Uterus (tissue), 2 donors: ENCODE data around the gene NT5C3B.

Experiments
- POLR2A ChIP-seq, 2 donors: fragments of 450-650 bp; IDR thresholded peaks; one replicate each; pipeline ENCODE4 v1.6.1; 2016; ENCODE audit warnings: antibody characterized with exemption in 2 of 2, mild to moderate bottlenecking in 1 of 2, moderate library complexity in 1 of 2
- TF ChIP-seq, protein P1 (sequence below), 4 experiments: fragments of 200-600 bp in 2 of 4; fragments of 450-650 bp in 2 of 4; sonication (generic) in 2 of 4; IDR thresholded peaks; one replicate each; pipeline ENCODE4 v1.5.1; 2016 to 2019; ENCODE audit warnings: antibody characterized with exemption in 4 of 4, mild to moderate bottlenecking in 2 of 4, moderate library complexity in 1 of 4

DNA sequence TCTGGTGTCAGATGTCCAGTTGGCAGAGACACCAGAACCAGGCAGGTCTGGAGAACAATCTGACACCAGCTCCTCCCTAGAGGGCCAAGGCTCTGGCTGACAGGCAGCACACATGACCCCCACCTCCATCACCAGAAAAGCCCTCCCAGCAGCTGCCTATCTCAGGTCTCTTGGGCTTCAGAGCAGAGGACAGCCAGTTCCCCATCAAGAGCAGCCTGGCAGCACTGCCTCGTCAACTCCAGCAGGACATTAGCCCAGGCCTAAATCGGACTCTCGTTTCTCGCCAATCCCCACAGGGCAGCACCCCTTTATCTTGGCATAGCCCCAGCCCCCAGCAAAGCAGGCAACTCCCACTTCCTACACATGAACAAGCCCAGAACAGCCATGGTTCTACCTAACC, 53.9 kb downstream of the NT5C3B start:
- TF ChIP-seq, protein P1, sequence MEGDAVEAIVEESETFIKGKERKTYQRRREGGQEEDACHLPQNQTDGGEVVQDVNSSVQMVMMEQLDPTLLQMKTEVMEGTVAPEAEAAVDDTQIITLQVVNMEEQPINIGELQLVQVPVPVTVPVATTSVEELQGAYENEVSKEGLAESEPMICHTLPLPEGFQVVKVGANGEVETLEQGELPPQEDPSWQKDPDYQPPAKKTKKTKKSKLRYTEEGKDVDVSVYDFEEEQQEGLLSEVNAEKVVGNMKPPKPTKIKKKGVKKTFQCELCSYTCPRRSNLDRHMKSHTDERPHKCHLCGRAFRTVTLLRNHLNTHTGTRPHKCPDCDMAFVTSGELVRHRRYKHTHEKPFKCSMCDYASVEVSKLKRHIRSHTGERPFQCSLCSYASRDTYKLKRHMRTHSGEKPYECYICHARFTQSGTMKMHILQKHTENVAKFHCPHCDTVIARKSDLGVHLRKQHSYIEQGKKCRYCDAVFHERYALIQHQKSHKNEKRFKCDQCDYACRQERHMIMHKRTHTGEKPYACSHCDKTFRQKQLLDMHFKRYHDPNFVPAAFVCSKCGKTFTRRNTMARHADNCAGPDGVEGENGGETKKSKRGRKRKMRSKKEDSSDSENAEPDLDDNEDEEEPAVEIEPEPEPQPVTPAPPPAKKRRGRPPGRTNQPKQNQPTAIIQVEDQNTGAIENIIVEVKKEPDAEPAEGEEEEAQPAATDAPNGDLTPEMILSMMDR (IDR thresholded peaks at IDR 0.05) = no peak
- no peak for TF ChIP-seq POLR2A (IDR thresholded peaks at IDR 0.05)
